Endodermal cell (in vitro differentiated cells): ENCODE data around the gene ADAM23. TPM values are rescaled to one million over a fixed set of nuclear protein-coding genes. Genes with fewer than 3 reads are reported as not detected.

Experiments
- DNase-seq: peaks from one replicate; pipeline ENCODE4 v3.0.0-alpha.2; 2017
- H3K27ac ChIP-seq: 2 replicates; pipeline ENCODE4 v1.5.1; 2013; ENCODE audit warnings: mild to moderate bottlenecking, low read depth, low read length, moderate library complexity
- H3K27me3 ChIP-seq: 2 replicates; pipeline ENCODE4 v1.6.1; 2013; ENCODE audit warnings: mild to moderate bottlenecking, low read length, moderate library complexity; ENCODE audit not compliant: insufficient read depth, control insufficient read depth, poor library complexity, severe bottlenecking
- H3K36me3 ChIP-seq: 2 replicates; pipeline ENCODE4 v1.7.0; 2013; ENCODE audit warnings: mild to moderate bottlenecking, low read length, moderate library complexity; ENCODE audit not compliant: control insufficient read depth, insufficient read depth
- H3K4me1 ChIP-seq: one replicate; pipeline ENCODE4 v1.7.0; 2013; ENCODE audit warnings: low read length; ENCODE audit not compliant: control insufficient read depth, insufficient read depth
- H3K4me3 ChIP-seq: 2 replicates; pipeline ENCODE4 v1.5.1; 2013; ENCODE audit warnings: mild to moderate bottlenecking, low read length, moderate library complexity
- H3K9ac ChIP-seq: 2 replicates; pipeline ENCODE4 v1.6.1; 2013; ENCODE audit warnings: mild to moderate bottlenecking, low read length, moderate library complexity; ENCODE audit not compliant: poor library complexity, severe bottlenecking; ENCODE audit errors: extremely low read depth
- H3K9me3 ChIP-seq: 2 replicates; pipeline ENCODE4 v1.6.1; 2013; ENCODE audit warnings: mild to moderate bottlenecking, low read length, moderate library complexity; ENCODE audit not compliant: control insufficient read depth
- H3K27ac Mint-ChIP-seq: 2 replicates; pipeline ENCODE4 v1.8.0; 2020; ENCODE audit warnings: mixed read lengths
- H3K27me3 Mint-ChIP-seq: 2 replicates; pipeline ENCODE4 v1.8.0; 2021; ENCODE audit warnings: mild to moderate bottlenecking, mixed read lengths; ENCODE audit not compliant: insufficient read depth
- H3K36me3 Mint-ChIP-seq: 2 replicates; pipeline ENCODE4 v1.8.0; 2020; ENCODE audit warnings: low read depth, mixed read lengths
- H3K4me1 Mint-ChIP-seq: 2 replicates; pipeline ENCODE4 v1.8.0; 2020; ENCODE audit warnings: mixed read lengths
- H3K4me3 Mint-ChIP-seq: 2 replicates; pipeline ENCODE4 v1.8.0; 2020; ENCODE audit warnings: mild to moderate bottlenecking, moderate library complexity, mixed read lengths
- H3K9me3 Mint-ChIP-seq: 2 replicates; pipeline ENCODE4 v1.8.0; 2020; ENCODE audit warnings: mild to moderate bottlenecking, mixed read lengths
- WGBS, 2 experiments: methylation state at CpG; one replicate each; pipeline versions ENCODE4 v1.1.5 to v1.1.7; 2013; ENCODE audit warnings: missing lambda C conversion rate in 2 of 2, mixed read lengths in 1 of 2; ENCODE audit not compliant: insufficient coverage in 1 of 2, insufficient read length in 1 of 2; 5-methylcytosine and 5-hydroxymethylcytosine counted together
- total RNA-seq, 2 donors: library from RNA; stranded (reverse); fragmentation: NEBNext Ultra II Directional in 1 of 2; extraction: Animal tissue kit (Norgen Biotek cat#: 25700) in 1 of 2; gene quantifications; 2 replicates in 1 of 2; 3 replicates in 1 of 2; pipeline ENCODE4 v1.2.1, GENCODE V29; 2021
- TF ChIP-seq, protein P1 (sequence below): fragments of 200-600 bp; sonication (generic); conservative IDR thresholded peaks from 2 replicates; pipeline ENCODE4 v1.5.0; 2021; ENCODE audit warnings: antibody characterized with exemption, mild to moderate bottlenecking

ADAM23 gene
- total RNA-seq, 2 donors from 2014 or later: 25.4 to 34.2 TPM

DNA sequence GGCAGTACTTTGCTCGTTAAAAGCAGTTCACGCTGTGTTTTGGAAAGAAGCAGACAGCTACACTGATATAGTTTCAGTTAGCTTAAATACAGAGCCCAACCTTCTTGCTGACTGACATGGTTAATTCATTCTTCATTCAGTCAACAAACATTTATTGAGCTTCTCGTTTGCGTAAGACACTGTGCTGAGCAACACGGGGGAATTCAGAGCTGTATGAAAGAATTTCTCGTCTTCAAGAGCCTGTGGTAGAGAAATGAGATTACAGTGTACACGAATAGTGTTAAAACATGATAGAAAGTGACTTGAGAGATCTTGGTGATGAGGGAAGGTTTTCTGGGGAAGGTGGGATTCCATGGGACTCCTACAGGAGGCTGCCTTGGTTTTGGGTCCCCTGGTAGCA lies 44.7 kb downstream of the ADAM23 start:
- H3K9me3 Mint-ChIP-seq: peaks cover 20% of the 10 kb centered on the region
- TF ChIP-seq, protein P1, sequence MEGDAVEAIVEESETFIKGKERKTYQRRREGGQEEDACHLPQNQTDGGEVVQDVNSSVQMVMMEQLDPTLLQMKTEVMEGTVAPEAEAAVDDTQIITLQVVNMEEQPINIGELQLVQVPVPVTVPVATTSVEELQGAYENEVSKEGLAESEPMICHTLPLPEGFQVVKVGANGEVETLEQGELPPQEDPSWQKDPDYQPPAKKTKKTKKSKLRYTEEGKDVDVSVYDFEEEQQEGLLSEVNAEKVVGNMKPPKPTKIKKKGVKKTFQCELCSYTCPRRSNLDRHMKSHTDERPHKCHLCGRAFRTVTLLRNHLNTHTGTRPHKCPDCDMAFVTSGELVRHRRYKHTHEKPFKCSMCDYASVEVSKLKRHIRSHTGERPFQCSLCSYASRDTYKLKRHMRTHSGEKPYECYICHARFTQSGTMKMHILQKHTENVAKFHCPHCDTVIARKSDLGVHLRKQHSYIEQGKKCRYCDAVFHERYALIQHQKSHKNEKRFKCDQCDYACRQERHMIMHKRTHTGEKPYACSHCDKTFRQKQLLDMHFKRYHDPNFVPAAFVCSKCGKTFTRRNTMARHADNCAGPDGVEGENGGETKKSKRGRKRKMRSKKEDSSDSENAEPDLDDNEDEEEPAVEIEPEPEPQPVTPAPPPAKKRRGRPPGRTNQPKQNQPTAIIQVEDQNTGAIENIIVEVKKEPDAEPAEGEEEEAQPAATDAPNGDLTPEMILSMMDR: peak; percentile 13
- Histone ChIP-seq H3K4me3 (no peak overlapping the region), H3K36me3 (peaks cover 5% of the 10 kb centered on the region), H3K9ac (no peak overlapping the region), H3K27ac (no peak overlapping the region), H3K4me1 (no peaks in the 10 kb centered on the region), H3K9me3 (peaks cover 34% of the 10 kb centered on the region), H3K27me3 (no peaks in the 10 kb centered on the region)
- no peak overlapping the region for H3K4me3 Mint-ChIP-seq
- H3K27me3 Mint-ChIP-seq: no peaks in the 10 kb centered on the region
- no peak for DNase-seq
- peak overlapping the region; percentile 21 for H3K27ac Mint-ChIP-seq
- 95 to 98% methylated on average over 7 of the region's 7 CpGs for WGBS, 2 experiments
- H3K36me3 Mint-ChIP-seq: peaks cover 42% of the 10 kb centered on the region
- H3K4me1 Mint-ChIP-seq: peaks cover 3% of the 10 kb centered on the region

DNA sequence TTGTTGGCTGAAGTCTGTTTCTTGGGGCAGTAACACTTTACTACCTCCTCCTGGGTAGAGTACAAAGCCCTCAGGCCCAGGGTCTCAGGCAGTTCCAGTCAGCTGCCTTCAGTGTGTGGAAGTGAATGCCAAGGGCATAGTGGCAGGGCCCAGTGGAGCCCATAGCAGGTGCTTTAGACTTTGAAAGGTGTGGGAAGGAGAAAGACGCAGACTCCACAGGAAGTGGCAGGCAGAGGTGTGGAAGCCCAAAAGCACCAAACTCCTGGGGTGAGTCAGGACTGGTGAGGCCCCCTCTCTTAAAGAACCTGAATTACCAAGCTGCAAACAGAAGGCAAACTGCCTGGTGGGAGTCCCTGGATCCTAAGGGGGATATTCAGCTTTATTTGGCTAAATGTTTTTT lies 45.3 kb downstream of the ADAM23 start:
- Histone ChIP-seq H3K36me3 (peaks cover 5% of the 10 kb centered on the region), H3K27ac (no peak overlapping the region), H3K9ac (no peak overlapping the region), H3K9me3 (peaks cover 32% of the 10 kb centered on the region), H3K4me3 (no peak overlapping the region), H3K4me1 (no peaks in the 10 kb centered on the region), H3K27me3 (no peaks in the 10 kb centered on the region)
- no peak overlapping the region for H3K4me3 Mint-ChIP-seq
- peaks cover 3% of the 10 kb centered on the region for H3K4me1 Mint-ChIP-seq
- TF ChIP-seq, protein P1: no peak
- H3K36me3 Mint-ChIP-seq: peaks cover 42% of the 10 kb centered on the region
- DNase-seq: no peak
- no peaks in the 10 kb centered on the region for H3K27me3 Mint-ChIP-seq
- WGBS, 2 experiments: 86% methylated on average over 1 of the region's 1 CpG; no CpG with 5 or more reads in 1 of the 2 experiments
- H3K27ac Mint-ChIP-seq: no peak overlapping the region
- peaks cover 20% of the 10 kb centered on the region for H3K9me3 Mint-ChIP-seq

DNA sequence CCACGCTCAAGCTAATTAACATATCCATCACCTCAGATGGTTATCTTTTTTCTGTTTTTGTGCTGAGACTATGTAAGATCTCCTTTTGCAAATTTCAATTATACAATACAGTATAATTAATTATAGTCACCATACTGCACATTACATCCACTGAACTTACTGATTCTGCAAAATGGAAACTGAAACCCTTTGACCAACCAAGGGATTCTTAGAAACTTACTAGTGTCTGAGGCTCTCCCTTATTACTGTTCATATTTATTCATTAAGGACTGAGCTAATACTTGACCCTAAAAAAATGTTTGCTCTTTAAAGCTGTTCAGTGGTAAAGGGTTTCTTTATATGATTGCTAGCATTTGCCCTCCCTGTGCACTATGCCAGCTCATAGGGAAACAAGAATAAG lies 50.7 kb downstream of the ADAM23 start:
- no CpG with 5 or more reads among the region's 1 CpG for WGBS, 2 experiments

More for the DNA sequence above, 50.7 kb downstream of the ADAM23 start:
- Histone ChIP-seq H3K4me3 (no peak overlapping the region), H3K36me3 (peaks cover 5% of the 10 kb centered on the region), H3K9ac (no peak overlapping the region), H3K27ac (no peak overlapping the region), H3K27me3 (no peaks in the 10 kb centered on the region), H3K9me3 (peaks cover 20% of the 10 kb centered on the region), H3K4me1 (no peaks in the 10 kb centered on the region)
- no peaks in the 10 kb centered on the region for H3K27me3 Mint-ChIP-seq
- H3K27ac Mint-ChIP-seq: no peak overlapping the region
- no peaks in the 10 kb centered on the region for H3K4me1 Mint-ChIP-seq
- no peak for DNase-seq
- peaks cover 12% of the 10 kb centered on the region for H3K9me3 Mint-ChIP-seq
- peaks cover 36% of the 10 kb centered on the region for H3K36me3 Mint-ChIP-seq
- H3K4me3 Mint-ChIP-seq: no peak overlapping the region
- TF ChIP-seq, protein P1: no peak
